Brain pericyte (primary cell): ENCODE results near the gene LDLRAD4.

ENCODE experiments used
- DNase-seq: peaks from one replicate; pipeline ENCODE4 v3.0.0-alpha.2; 2012; ENCODE audit warnings: low read depth, low spot score

Gene LDLRAD4

DNA sequence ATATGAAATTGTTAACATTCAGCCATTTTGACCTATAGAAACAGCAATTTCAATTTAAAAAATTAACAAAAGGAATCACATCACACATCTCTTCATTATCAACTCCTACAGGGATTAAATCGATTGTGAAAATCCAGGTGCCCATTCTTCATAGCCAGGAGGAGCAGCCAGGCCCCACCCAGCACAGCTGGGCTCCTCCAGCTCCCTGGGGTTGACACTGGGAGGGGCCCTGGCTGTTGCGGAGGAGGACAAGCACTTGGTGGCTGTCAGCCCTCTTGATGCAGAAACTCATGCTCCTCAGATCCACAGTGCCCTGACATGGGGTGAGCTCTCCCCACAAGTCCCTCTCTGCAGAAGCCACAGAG, 408.0 kb downstream of the LDLRAD4 start:
- no peak for DNase-seq

DNA sequence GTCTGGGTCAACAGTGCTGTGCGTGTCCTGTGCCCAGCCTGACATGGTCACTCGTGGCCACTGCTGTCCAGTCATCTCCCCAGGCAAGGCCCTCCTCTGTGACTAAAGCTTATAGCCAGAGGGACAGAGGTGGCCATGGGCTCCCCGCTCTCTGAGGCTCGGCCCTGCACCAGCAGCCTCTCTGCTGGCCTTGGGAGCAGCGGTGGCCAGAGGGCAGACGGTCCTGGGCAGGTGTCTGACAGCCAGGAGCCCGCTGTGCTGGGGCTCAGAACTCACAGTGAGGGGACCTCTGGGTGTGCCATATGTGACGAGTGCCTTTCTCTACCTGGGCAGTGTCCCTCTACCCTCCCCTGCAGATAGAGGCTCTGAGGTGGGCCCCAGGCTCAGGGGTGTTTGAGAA, 409.1 kb downstream of the LDLRAD4 start:
- DNase-seq: no peak

GRCh38 chr18:13628211-13628610, 409.7 kb downstream of the LDLRAD4 start:
- no peak for DNase-seq

DNA sequence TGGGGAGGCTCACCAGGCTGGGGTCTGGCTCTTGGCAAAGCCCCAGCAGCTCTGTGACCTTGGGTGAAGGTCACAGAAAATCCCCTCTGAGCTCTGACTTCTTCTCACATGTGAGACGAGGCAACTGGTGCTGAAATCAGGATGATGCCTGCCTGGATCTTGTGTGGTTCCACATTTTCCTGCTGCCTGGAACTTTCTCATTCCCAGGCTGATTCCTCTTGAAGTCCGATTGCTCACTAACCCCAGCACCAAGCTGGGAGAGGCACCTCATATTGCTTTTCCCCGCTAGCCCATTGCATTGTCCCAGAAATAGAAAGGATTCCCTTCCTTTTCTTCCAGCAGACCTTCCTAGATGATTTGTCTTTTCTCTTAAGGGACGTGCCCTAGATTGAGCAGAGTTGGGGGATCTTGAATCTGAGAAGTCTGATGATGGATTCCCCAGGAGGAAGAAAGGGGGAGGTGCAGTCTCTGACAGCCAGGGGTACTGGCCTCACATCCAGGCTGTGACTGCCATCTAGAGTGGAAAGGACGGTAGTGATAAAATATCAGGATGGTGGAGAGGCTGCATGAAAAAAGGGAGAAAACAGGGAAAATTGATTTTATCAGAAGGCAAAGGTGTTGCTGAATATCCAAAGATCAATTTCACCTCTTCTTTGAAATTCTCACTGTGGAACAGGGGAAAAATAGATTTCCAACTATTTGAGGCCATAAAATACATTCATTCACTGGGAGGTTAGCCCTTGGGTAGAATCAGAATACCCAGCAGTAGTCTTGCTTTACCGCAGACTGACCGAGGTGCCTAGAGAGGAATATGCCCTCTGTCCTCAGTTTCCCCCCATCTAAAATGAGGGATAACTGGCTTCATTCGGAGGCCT, 411.5 kb downstream of the LDLRAD4 start:
- DNase-seq: no peak

DNA sequence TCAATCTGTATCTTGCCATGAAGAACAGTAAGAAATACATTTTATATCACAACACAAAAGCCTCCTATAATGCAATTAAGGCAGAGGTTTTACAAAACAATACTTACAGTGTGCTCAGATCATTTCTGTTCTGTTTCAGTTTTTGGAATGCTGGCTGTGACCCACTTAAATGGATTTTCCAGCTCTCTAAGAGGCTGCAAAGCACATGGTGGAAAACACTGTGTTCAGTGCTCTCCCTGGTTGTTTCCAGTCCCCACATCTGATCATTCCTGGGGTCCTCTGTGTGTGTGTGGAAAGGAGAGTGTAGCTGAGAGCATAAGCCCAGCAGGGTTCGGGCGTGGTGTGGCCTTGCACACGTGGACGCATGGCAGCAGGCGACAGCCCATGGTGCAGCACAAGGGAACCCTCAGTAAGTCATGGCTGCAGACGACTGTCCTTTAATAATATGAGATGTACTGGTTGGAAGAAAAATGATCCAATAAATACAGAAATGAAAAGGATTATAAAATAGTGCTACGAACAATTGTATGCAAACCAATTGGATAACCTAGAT, 412.2 kb downstream of the LDLRAD4 start:
- DNase-seq: no peak

GRCh38 chr18:13633700-13634099, 415.1 kb downstream of the LDLRAD4 start:
- DNase-seq: no peak

GRCh38 chr18:13635046-13635445, 416.5 kb downstream of the LDLRAD4 start:
- no peak for DNase-seq

DNA sequence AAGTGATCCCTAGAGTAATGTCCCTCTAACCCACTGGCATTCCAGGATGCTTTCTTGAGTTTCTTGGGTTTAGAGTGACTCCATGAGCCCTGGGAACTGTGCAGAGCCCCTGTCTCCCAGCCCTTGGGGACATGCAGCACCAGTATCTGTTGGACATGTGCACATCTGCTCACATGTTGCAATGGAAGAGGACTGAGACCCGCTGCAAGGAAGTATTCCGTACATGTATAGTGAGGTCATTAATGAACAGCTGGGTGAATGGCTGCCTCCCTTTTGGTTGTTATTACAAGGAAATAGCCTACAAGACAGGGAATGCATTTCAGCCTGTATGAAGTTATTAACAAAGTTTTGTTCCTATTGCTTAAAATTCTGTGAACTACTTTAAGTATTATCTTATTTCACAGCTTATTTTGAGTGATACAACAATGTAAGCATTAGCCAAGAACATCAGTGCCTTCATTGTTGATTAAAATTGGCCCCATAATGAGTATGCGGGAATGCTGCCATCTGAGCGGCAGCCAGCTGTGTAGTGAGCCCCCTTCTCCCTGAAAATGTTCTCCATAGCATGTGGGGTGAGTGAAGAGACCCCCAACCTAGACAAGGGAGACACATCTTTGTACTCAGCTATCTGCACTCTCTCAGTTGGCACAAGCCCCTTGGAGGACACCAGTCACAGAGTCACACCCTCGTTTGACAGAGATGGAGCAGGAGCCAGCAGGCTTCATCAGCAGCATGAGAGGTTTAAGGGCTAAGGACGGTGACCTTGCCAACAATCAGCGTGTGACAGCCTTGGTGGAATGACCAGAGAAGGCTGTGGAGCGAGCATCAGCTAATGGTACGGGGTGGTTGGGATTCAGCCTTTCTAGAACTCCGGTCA, 420.4 kb downstream of the LDLRAD4 start:
- DNase-seq: no peak

DNA sequence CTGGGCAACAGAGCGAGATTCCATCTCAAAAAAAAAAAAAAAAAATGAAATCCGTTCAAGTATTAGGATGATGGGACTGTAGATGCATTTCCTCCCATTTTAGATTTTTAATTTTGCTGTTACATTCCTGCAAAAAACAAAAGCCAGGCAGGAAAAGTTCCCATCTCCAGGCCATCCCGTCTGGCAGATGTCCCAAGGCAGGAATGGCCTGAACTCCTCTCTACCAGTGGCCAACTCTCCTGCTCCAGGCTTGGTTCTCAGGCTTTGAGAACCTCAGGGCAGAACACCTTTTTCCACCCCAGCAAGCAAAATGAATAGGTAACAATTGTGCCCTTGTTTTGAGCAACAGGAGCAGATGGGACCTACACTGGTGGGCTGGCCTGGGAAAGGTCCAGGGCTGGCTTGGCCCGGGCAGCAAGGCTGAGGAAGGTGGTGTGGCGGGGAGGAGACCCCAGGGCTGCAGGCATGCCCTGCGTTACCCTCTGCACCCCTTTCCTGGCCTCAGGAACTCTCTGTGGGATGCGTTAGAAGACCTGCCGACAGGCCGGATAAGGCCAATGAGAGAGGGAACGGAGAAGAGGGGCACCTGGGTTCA, 421.8 kb downstream of the LDLRAD4 start:
- no peak for DNase-seq

GRCh38 chr18:13641551-13642439, 423.2 kb downstream of the LDLRAD4 start:
- DNase-seq: no peak

GRCh38 chr18:13642440-13642827, 423.9 kb downstream of the LDLRAD4 start:
- DNase-seq: no peak

DNA sequence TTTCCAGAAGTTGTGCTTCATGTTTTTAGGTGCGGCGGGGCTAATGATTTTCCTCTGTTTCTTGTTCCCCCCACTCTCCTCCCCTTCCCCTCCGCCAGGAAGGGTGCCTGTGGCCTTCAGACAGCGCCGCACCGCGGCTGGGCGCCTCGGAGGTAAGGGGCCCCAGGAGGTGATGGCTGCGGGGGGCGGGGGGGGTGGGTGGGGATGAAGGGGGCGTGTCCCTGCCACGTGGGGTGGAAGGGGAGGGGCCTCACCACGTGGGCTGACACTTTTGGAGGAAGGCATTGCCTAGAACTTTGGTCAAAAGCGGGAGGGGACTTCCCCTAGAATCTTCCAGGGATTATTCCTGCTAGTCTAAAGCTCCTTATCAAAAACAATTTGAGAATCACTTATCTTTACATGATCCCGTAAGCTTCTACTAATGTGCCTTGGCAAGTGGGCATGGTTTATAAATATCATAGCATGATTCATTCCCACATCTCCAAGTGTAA, 424.7 kb downstream of the LDLRAD4 start:
- DNase-seq: no peak

DNA sequence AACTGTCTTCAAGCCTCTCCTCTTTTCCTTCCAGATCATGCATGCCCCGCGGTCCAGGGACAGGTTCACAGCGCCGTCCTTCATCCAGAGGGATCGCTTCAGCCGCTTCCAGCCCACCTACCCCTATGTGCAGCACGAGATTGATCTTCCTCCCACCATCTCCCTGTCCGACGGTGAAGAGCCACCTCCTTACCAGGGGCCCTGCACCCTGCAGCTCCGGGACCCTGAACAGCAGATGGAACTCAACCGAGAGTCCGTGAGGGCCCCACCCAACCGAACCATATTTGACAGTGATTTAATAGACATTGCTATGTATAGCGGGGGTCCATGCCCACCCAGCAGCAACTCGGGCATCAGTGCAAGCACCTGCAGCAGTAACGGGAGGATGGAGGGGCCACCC, 426.5 kb downstream of the LDLRAD4 start:
- no peak for DNase-seq

DNA sequence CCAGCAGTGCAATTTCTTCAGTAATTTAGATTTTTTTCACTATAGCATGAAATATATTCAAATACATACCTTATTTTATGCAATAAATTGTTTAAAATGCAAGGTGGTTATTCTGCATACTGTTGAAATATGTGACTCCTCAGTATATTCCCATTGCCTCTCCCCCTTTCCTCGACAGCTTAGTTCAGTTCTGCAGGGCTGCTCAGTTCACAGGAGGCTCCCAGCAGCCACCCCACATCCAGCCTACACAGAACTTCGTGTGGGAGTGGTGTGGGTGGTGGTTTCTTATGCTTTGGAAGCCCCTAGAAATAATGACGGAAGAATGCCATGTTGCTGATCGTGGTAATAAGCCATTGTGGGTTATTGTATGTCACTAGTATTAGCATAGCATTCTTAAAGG, 428.1 kb downstream of the LDLRAD4 start:
- DNase-seq: no peak

DNA sequence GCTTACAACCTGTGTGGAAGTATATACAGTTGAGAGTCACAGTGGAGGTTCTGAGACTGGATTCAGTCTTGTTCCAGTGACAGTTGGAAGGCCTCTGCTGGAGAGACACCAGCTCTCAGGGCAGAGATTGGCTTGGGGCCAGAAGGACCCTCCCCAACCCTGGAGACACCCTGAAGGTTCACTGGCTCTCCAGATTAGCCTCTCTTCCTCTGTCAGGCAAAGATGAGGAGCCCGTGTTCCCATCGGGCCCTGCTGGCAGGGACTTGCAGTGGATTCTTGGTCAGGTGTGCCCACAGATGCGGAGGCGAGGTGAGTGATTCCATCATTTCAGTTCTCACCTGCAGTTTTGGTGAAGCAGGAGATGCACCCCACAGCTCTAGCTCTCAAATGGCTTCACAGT, 429.2 kb downstream of the LDLRAD4 start:
- DNase-seq: no peak

GRCh38 chr18:13649397-13650390, 431.1 kb downstream of the LDLRAD4 start:
- DNase-seq: no peak

GRCh38 chr18:13653746-13654433, 435.3 kb downstream of the LDLRAD4 start:
- DNase-seq: no peak

- DNase-seq: no peak
These were observed 439.4 kb downstream of the LDLRAD4 start for GRCh38 chr18:13657974-13658373.
